NCI-H1092 treated with DMSO at 0.1 percent for 48 hours (cell line): ENCODE results near the gene PPFIA4.

Source experiments
- DNase-seq: peaks from one replicate; lab custom pipeline; 2025; lab: John Stamatoyannopoulos, UW

The PPFIA4 gene

DNA sequence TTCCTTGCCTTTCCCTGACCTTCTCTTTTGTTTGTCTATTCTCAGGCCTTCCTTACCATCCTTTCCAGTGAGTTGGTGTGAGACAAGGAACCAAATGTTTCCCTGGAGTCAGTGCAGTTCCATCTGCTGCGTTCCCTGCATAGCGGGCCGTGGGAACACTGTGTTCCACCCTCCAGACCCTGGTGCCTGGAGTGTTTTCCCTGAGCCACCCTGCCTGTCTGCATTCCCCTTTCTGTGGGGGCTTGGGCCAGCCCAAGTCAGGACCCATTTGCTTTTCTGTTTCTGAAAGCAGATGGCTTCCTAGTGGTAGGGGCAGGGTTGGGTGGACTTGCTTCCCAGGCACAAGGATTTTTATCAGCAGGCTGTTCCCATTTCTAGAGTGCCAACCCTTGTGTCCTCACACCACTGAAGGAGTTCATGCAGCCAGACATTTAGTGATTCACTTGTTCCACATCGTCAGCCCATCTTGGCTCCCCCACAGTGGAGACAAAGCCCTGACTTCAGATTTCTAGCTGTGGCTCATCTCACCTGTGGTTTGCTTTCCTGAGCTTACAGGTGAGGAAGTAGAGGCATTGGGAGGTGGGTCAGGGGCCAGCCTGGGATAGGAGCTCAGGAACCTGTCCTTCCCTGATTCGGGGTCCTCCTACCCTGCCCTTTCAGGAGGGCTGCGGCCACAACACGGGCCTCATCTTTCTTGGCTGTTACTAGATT, 73.7 kb downstream of the PPFIA4 start:
- no peak for DNase-seq

DNA sequence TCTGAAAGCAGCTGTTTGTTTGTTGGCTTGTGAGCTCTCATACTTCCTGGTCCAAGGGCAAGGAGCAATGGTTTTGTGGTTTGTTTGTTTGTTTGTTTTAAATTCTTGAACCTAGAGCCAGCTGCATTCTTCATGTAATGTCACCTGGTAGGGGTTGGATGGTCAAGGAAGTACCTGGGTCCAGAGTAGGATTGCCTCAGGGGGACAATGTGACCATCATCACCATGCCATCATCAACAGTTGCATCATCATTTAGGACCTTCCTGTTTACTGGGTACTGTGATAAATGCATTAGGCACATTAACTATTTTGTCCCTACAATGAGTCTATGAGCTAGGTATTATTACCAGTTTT, 74.2 kb downstream of the PPFIA4 start:
- DNase-seq: no peak

DNA sequence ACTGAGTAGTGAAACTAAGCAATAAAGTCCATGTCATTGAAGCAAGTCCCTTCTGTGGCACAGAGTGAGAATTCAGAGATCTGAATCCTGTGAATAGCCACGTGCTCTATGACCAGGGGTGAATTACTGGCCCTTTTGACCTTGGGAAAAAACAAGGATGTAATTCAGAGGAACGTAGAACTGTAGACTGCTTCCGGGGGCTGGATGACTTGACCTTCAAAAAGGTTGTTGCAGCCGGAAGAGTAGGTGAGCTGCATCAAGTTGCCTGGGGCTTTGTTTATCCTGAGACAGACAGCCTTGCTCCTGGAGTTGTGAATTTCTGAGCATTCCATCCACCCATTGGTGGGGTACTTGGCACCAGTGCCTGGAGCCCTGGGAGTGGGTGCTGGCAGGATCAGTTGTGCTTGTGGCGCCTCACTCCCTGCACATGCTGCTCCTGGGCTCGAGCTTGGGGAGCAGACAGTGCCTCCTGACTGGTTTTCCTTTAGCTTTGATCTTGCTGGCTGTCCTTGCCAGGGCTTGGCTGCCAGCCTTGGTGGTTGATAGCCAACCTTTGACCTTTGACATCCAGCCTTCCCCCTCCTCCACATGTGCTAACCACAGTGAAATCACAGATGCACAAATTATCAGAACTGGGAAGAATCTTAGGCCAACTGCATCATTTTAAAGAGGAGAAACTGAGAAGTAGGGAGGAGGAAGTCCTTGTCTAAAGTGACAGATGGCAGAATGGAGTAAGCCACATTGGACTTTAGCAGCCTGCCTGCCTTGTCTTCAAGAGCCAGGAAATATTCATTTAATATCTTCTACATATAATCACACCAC, 75.7 kb downstream of the PPFIA4 start:
- DNase-seq: no peak

DNA sequence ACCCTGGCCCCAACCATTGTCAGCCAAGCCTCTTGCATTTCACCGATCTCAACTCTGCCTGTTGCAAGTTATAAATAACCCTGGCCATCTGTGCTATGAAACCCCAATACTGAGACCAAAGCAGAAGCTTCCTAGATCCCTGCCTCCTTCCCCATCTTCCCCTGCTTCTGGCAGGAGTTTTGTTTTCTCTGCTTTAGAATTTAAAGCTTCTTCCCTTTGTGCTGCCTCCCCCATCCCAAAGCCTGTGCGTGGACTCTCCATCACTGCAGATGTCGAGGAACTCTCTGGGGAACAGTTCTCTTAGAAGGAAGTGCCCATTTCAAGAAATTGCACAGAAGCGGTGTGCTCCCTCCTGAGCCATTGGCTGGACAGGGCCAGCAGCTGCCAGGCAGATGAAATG, 76.9 kb downstream of the PPFIA4 start:
- no peak for DNase-seq

DNA sequence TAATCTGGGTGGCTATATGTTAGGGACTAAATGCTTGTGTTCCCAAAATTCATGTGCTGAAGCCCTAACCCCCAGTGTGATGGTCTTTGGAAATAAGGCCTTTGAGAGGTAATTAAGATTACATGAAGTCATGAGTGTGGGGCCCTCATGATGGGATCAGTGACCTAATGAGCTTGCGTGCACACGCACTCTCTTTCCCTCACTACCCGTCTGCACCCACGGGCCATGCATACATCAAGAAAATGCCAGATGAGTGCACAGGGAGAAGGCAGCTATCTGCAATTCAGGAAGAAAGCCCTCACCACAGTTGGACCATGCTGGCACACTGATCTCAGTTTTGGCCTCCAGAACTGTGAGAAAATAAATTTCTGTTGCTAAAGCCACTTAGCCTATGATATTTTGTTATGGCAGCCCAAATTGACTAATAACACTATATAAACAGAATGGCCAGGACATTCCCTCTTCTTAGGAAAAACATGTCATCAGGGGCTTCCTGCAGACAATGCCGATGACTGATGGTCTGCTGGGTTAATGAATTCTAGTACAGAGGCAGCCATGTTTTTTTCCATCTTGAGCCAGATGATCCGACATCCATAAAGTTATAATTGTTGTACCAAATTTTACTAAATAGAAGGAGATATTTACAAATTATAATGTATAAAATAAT, 77.7 kb downstream of the PPFIA4 start:
- no peak for DNase-seq

DNA sequence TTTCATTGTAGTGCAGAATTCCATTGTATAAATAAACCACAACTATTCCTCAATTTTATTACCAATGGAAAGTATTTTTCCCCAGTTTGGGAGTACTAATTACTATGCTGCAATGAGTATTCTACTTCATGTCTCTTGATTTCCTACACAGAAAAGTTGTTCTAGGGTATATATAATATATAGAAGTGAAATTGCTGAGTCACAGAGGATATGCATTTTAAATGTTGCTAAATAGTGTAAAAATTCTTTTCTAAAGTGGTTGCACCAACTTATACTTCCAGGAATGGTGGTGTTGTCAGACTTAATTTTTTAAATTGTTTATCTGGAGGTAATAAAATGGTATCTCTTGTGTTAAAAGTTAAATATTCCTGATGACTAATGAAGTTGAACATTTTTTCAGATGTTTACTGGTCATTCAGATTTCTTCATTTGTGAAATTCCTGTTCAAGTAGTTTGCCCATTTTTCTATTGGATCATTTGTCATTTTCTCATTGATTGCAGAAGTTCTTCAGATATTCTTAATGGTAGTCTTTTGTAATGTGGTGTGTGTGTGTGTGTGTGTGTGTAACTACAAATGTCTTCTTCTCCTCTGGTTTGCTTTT, 78.6 kb downstream of the PPFIA4 start:
- no peak for DNase-seq

DNA sequence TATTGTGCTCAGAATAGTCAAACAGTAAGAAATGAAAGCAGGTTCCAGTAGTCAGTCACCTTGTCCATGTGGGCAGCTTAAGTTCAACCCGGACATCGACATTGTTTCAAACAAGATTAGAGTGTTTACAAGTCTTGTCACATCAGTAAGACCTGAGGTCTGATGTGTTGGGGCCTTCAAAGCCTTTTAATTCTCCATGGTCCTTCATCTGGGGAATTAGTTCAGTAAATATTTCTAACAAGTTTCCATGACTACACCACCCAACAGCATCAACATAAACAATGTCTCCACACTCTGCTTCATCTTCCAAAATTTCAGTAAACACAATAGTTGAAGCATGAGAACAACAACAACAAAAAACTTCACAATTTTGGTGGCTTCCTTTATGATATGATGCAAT, 86.2 kb downstream of the PPFIA4 start:
- no peak for DNase-seq

DNA sequence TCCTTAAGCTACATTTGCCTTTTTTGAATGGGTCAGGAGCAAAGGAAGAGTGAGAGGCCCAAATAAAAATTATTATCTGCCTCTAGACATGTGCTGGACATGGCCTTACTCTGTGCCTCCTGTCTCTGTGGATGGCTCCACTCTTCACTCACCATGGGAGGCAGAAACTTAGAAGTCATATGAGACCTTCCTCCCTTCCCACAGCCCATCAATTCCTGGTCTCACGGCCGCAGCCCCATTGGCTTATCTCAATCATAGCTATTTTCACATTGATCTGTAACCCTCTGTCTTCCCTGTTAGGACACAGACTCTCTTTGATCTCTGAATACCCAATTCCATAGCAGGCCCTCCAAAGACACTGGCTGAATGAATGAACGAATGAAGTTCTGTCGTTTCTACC, 87.0 kb downstream of the PPFIA4 start:
- no peak for DNase-seq

DNA sequence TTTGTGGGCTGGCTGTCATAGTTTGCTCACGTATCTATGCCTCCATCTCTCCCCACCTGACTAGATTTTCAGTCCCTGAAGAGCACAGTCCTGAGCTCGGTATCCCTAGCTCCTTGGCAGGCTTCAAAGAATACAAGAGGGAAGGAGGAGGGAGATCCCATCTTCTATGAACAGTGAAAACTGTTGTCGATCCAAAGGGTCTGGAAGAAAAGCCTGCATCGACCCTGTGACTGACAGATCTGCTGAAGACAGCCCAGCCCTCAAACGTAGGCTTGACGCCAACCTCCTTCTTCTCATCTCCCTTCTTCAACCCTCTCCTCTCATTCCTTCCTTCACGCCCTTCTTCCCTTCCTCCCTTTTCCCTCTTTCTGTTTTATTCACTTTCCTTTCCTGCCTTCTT, 87.9 kb downstream of the PPFIA4 start:
- no peak for DNase-seq

DNA sequence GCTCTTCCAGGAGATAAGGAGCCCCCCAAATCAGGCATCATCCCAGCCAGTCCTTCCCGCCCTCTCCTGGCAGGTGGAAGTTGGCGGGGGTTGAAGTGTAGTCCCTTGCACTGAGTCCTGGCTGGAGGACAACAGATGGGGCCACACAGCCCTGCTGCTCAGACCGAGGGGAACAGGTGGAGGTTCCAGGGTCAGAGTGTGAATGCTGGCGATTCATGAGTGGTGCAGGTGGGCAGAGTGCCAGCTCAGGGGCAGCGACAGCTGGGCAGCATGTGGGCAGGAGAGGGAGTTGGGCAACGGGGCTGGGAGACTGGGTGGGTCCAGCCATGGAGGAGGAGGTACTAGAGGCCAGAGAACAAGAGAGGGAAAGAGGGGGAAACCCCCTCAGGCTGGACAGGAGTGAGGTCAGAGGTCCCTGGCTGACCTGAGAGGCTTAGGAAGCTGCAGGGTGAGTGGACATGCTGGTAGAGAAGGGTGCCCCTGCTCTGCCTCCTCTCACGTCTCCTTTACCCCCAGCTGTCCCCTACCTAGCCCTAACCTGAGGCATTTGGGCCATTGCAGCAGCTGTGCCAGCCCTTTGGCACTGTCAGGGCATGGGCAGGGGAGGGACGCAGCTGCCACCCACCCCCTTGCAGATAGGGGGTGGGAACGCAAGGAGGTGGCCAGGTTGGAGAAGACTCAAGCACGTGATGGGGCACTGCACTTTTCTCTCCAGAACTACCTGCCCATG, 90.0 kb downstream of the PPFIA4 start:
- peak; percentile 46 for DNase-seq

DNA sequence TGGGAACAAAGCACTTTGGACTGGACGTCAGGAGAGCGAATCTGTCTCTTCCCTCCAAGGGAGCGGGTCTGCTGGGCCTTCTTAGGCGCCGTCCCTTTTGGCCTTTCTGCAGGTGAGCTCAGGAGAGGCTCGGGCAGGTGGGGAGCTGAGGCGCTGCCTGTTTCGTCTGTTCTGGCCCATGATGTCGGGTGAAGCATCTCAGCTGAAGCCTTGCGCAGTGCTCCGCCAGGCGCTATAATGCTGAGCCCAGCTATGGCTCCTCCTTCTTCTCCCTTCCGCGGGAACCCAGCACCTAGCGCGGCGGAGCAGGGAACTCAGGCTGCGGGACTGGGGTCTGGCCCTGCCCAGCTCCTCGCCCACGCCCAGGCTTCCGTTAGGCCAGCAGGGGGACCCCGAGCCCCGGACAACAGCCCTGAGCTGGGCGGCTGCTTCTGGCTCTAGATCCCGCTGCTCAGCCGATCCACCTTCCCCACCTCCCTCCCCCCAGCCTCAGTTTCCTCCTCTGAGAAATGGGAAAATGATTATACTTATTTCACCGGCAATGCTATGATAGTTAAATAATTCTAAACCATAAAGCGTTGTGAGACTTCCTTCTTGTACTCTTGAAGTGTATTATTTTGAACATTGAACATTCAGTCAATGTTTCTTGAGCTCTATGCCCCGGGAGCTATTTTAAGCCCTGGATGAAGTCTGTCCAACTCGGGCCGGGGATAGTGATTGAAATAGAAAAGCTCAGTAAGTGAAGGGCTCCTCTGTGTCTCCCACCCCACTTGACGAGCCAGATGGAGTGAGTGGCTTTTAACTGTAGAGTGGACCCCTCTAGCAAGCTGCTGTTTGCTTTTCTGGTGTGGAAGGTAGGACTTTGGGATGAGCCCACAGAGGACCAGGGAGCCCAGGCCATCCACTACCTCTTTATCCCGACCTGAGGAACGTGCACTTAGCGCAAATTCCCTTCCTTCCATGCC, 91.6 kb downstream of the PPFIA4 start:
- DNase-seq: peak; percentile 83

DNA sequence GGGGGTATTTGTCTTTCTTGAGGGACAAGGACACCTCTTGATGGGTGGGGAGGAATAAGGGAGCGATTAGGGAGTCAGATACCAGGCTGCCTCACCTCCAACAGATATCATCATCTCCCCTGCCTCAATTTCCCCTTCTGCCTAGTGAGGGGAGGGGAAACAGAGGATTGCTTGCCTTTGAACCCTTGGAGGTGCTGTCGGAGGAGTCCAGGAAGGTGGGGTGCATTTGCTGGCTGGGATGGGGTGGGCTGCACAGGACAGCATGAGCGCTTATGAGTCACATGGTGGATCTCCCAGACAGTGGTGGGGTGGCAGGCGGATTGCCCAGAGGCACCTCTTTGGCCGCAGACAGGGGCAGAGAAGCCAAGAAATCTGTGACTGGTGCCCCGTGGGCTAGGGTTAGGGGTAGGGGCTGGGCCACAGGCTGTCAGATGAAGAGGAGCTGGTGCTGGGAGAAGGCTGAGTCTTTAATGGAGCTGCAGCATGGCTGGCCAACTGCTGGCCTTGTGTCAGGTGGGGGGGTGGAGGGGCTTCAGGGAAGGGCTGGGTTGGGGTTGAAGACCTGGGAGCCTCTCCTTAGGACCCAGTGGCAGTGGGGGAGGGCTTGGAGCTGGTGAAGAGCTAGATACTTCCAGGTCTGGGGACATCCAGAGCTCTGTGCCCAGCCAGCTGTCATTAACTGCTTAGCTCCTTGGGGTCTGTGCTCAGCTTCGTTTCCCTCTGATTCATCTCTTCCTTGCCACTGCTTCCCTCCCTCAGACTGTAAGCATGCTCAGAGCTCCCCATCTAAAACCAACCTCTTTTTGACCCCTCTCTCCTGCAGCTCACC, 94.2 kb downstream of the PPFIA4 start:
- no peak for DNase-seq

DNA sequence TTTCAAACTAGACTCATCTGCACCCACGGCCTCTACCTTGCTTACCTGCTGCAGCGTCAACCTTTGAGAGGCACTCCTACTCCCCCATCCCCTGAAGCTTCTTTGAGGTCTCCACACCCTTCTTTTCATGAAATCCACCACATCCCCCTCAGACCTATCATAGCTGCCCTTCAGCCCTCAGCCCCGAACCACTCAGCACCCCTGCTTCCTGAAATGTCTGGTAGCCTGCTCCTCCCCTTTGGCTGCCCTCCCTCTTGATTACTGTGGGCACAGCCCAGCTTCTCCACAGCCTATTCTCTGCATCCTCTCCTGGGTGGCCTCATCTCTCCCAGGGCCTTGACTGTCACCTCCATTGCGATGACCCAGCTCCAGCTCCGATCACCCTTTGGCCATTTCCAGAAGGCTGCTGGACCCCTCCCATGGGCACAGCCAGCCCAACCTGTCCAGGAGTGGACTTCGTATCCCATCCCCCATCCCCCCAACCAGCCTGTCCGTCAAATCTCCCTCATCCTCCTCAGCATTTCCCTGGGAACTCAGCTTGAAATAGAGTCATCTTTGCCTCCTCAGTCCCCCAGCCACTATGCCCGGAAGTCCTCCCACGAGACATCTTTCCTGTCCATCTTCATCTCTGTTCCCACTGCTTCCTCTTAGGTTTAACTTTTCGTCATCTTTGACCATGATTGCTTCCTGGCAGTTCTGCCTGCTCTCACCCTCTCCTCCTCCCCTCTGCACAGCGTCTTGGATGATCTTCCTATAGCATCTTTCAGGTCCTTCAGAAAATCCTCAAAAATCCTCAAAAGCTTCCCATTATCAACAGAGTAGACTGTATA, 95.1 kb downstream of the PPFIA4 start:
- DNase-seq: no peak

DNA sequence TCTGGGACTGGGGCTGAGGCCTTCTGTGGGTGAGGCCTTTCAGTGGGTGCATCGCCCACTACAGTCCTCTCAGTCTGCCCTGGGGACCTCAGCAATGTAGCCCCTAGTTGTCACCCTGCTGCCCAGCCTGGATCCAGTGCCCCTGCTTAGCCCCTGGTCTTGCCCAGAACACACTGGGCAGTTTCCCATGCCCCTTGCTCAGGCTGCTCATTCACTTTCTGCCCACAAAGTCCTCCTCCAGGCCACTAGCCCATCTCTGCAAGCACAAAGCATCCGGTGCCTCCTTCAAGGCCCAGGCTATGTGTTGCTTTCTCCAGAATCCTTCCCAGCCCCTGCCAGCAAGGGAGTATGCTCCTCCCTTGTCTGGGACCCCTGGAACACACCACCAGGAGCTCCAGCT, 95.9 kb downstream of the PPFIA4 start:
- no peak for DNase-seq

DNA sequence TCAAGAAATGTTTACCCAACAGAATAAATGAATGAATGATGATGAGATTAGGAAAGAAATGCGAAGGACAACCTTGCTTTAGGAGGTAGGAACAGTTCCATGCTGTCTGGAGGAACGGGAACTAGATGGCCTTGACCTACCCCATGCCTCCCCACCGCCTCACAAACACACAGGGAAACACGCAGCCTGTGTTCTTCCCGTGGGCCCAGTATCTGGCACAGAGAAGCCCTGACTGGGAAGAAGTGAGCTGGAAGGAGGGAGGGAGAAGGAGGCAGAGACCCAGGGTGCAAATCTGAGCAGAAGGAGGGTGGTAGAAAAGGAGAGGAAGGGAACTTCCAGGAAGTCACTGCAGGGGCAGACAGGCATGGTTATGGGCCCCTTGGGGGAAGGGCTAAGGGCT, 97.7 kb downstream of the PPFIA4 start:
- DNase-seq: no peak

DNA sequence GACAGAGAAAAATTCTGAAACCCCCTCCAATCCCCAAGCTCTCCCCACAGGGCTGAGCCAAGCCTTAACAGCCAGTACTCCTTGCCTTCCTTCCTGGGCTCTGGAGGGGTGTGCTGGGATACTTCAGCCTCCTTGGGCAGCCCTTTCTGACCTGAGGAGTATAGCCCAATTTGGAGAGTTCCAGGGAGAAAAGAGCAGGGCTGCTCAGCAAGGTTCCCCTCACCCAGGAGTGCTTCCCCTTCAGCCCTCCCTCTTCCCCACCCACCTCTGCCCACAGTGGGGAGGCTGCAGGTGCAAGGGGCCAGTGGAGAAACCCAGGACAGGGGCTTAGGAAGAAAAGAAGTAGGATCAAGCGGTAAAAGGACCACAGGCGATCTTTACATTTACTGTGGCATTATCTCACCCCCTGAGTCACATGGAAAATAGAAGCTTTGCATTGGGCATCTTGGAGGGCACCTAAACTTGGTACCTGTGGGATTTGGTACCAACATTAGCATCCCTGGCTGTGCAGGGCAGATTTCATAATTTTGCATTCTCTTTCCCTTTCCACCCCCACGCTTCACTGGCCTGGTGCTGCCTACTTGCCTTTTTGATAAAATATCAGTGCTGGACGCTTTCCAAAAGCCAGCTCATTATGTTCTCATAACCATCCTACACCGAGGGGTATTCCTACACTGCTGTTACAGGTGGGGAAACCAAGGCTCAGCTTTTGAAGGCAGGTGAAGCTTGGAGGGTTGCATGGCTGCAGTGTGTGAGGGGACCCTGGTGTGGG, 98.4 kb downstream of the PPFIA4 start:
- no peak for DNase-seq

DNA sequence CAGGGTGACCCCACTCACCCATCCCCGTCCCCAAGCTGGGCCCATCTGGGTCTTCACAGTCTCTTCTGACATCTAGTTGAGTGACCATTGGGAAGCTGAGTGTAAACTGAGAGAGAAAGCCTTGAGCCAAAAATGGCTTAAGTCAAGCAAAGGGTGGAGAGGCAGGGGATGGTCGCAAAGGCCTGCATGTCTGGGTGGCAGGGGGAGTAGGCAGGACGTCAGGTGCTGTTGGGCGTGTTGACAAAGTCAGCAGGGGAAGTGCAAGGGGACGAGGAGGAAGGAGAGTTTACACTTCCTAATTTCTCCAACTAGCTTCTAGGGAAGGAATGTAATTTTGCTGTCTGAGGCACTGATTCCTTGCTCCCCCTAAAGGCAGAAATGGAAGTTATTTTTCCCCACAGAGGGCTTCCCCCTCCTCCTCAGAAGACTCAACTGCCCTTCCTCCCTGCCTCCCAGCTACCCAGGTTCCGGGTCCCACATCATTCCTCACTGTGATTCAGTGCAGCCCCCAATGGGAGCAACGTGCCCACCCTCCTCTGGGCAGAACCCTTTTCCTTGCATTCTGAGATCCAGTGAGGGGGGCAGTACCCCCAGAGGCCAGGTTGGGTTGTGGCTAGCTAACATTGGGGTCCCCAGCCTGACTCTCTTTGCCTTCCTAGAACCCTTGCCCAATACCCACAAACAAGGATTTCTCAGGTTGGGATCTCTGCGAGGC, 100.0 kb downstream of the PPFIA4 start:
- DNase-seq: no peak
